NK-92 (cell line): Measurements from ENCODE around the gene ZSCAN12.
"Not testable (repeated sequence)": the region's sequence is repeated elsewhere in the genome, so short reads cannot be mapped to it uniquely, and the experiment has no call there.

Source experiments
- DNase-seq: peaks from one replicate; lab custom pipeline; 2025; ENCODE audit not compliant: unreplicated experiment; lab: John Stamatoyannopoulos, UW

ZSCAN12 gene

DNA sequence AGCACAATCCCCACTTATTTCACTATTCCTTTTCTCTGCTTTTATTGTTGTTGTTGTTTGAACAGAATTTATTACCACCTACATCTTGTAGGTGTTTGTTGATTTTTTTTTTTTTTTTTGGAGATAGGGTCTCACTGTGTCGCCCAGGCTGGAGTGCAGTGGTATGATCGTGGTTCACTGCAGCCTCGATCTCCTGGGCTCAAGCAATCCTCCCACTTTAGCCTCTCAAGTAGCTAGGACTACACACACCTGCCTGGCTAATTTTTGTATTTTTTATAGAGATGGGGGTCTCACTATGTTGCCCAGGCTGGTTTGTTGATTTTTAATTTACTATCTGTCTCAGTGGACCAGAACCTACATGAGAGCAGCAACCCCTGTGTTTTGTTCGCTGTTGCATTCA, 3.6 kb downstream of the ZSCAN12 start:
- no peak for DNase-seq

DNA sequence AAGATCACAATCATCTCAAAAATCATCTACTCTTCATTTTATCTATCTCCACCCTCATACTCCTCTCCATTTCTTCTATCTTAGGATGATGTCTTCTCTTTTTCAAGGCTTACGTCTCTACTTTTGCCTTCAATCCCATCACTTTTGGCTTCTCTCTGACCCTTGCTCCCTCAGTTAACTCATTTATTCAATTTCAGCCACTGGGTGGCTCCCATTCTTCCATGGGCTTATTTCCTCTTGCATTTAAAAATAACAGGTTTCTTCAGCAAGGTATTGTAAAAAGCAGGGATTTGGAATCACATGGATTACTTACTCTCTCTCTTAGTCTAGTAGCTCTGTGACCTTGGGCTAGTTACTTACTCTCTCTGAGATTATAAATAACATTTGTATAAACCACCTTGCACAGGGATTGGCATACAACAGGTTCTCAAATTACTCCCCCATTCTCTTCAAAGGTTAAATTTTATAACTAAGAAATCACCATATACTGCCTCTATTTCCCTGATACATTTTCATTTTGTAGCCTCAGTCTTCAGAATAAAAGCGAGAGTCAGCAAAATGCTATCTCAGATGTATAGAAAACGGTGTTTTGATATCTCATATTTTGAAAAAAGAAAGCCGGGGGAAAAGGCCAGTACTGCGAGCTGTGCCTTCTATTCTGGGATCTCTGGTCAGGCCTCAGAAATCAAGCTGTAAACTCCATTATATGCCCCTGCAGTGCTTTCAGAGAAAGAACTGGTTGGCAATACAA, 5.5 kb downstream of the ZSCAN12 start:
- DNase-seq: no peak

DNA sequence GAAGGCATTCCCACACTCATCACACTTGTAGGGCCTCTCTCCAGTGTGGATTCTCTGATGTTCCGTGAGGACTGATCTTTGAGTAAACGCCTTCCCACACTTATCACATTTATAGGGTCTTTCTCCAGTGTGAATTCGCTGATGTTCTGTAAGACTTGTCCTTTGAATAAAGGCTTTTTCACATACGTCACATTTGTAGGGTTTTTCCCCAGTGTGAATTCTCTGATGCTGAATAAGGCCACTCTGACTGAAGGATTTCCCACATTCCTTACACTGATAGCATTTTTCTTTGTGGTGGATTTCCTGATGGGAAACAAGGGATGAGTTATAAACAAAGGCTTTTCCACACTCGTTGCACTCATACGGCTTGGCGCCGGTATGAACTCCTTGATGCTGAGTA, 8.9 kb downstream of the ZSCAN12 start:
- no peak for DNase-seq

DNA sequence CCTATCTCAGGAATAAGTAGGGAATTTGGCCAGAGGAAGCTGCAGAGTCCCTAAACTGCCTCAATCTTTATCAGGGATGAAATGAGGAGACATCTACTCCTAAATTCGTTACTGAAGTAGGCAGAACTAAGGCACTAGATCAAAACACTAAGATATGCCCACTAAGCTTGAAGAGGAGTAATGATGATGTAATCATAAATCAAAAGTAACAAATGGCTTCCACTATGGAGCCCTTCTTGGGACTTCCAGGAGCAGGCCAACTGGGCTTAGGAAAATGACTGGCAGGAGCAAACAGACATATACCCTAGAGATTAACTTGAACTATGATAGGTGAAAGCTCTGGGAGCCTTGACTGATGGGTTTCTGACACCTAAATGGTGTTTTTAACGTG, 15.4 kb downstream of the ZSCAN12 start:
- no peak for DNase-seq

DNA sequence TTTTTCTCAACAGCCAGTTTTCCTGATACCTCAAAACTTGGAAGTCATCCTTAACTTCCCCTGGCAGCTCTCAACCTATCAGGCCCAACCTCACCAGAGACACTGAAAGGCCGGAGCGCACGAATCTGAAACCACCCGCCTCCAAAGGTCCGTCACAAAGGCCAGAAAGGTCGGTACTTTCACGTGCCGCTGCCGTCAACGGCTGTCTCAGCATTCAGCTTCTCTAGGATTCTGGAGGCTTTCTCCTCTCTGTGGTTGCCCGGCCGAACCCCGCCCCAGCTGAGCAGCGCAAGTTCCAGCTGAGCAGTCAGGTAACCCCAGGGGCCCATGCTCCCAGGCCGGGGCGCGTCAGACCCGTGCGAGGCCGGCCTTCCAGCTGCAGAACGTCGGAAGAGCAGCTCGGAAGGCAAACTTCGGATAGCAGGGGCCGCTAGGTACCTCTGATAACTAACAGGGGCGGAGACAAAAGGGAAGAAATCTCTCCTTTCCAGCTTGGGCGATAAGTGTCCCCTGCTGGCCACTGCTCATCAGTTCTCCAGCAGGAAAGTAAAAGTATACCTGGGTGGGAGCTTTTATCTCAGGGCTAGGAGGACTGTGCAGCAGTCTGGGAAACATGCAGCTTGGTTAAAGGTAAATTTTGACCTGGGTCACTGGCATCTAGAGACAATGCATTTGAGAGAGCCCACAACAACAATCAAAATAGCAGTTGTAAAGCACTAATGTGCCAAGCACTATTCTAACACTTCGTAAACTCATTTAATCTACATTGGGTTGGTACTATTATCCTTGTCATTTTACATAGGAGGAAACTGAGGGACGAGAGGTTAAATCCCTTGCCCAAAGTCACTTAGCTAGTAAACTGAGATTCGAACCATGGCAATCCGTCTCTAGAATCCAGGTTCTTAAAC, 16.1 kb downstream of the ZSCAN12 start:
- no peak for DNase-seq

DNA sequence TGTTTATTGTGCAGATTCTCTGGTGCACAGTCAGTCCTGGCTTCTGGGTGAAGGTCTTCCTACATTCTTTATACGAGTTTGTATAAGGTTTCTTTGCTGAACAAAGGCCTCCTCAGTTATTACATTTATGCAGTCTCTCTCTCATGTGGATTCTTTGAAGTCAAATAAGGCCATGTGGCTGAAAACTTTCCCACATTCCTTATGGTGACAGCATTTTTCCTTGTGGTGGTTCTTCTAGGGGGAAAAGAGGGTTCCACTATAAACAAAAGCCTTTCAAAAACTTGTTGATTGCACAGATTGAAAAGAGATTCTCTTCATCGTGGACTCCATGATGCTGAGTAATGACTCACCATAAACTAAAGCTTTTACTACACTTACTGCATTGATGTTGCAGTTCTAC, 19.2 kb downstream of the ZSCAN12 start:
- DNase-seq: no peak

DNA sequence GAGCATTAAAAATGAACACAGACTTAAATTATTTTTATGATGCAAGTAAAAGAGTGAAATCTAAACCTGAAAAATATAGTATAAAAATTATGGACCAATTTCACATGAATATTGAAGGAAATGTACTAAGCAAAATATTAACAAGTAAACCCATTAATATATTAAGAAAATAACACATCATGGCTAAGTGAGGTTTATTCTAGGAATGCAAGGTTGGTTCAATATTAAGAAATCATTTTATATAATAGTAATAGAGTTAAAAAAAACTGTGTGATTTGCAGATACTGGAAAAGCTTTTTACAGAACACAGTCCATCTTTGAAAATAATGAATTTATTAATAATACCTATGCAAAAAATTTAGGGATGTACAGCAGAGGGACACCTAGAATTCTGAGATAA, 20.9 kb downstream of the ZSCAN12 start:
- no peak for DNase-seq

DNA sequence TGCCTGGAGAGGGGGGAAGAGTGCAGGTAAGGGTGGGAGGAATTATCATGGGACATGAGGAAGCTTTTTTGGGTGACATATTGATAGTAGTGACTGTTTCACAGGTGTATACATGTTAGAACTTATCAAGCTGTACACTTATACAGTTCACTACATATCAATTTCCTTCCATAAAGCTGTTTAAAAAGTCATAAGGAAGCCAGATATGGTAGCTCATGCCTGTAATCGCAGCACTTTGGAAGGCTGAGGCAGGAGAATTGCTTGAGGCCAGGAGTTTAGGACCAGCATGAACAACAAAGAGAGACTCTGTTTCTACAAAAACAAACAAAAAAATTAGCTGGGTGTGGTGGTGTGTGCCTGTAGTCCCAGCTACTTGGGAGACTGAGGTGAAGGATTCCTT, 21.7 kb downstream of the ZSCAN12 start:
- no peak for DNase-seq

DNA sequence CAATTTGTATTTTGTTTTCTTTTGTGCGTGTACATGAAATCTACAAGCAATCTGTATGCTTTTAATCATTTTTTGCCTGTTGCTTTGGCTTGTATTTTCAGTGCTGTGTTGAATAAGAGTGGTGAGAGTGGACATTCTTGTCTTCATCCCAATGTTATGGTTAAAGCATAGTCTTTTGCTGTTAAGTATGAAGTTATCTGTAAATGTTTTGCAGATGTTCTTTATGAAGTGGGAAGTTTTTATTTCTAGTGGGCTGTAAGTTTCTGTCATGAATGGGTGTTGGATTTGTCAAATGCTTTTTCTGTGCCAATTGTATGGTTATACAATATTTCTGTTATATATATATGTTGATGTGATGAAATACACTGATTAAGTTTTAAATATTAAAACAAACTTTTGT, 25.6 kb downstream of the ZSCAN12 start:
- DNase-seq: no peak

DNA sequence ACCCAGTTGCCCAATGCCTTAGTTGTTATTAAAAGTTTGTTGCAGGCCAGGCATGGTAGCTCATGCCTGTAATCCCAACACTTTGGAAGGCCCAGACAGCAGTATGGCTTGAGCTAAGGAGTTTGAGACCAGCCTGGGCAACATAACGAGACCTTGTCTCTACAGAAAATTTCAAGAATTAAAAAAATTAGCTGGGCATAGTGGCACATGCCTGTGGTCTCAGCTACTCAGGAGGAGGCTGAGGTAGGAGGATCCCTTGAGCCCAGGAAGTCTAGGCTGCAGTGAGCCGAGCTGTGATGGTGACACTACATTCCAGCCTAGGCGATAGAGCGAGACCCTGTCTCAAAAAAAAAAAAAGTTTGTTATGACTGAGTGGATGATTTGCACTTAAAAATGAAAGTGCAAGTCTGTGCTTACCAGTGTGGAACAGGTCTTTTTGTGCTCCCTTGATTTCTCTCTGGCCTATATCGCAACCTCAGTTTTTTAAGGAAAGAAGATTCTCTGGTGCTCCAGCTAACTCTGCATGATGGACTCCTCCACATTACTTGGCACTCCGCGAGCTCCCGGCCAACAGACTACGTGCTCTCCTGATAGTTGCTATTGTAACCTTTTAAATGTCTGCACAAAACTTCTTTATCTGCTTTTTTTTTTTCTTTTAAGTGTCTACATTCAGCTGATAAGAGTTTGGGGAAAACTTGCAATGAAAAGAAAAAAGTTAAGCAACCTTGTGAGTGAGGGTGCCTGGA, 27.7 kb downstream of the ZSCAN12 start:
- DNase-seq: no peak

DNA sequence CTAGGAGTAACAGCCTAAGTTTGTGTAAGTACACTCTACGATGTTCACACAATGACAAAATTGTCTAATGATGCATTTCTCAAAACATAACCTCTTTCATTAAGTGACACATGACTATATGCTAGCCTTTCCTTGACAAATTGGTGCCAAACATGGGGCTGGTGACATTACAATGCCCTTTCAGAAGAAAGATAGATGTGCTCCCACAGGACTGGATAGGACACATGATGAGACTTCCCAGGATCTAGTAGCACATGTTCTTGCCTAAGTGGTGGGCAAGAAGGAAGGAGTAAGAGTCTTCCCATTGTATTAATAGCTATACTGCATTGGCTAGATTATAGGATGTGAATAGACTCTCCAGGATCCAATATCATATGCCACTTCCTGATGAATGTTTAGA, 28.3 kb downstream of the ZSCAN12 start:
- no peak for DNase-seq

DNA sequence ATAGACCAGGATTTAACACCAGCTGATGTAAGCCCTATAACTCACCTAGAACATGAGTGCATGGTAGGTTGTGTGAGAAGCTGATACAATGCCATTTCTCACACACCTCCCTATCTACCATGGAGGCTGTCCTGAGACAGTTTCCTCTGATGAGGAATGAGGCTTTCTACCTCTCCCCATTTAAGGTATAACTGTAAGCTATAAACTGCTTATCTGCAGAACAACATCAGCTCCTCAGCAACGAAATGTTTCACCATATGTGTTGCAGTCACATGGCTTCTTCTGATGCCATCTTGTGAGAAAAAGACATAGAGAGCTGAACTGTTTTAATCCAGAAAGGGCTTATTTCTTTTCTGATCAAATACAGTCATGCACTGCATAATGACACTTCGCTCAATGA, 29.1 kb downstream of the ZSCAN12 start:
- no peak for DNase-seq

DNA sequence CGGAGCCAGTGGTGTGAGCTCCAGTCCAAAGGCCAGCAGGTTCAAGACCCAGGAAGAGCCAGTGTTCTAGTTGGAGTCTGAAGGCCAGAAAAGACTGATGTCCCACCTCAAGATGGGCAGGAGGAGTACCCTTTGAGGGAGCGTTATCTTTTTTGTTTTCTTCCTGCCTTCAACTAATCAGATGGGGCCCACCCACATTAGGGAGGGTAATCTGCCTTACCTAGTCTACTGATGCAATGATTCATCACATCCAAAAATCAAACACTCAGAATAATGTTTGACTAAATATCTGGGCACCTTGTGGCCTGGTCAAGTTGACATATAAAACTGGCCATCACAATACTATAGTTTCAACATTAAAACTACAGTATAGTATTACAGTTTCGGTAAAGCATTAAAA, 30.1 kb downstream of the ZSCAN12 start:
- no peak for DNase-seq

DNA sequence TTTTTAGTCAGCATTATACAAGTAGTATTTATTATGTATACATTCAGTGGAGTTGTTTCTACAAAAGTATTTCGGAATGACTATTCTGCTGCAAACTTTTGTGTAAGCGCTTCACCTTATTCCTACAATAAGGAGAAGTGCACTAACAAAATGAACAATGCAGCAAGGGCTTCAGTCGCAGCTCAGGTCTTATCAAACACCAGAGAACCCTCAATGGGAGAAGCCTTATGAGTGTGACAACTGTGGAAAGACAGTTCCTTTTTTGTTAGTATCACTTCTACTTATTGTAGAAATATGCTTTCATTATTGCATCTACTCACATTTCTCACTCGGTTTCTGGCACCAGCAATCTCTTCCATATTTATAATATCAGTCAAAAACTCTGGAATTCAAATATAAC, 31.0 kb downstream of the ZSCAN12 start:
- DNase-seq: no peak

DNA sequence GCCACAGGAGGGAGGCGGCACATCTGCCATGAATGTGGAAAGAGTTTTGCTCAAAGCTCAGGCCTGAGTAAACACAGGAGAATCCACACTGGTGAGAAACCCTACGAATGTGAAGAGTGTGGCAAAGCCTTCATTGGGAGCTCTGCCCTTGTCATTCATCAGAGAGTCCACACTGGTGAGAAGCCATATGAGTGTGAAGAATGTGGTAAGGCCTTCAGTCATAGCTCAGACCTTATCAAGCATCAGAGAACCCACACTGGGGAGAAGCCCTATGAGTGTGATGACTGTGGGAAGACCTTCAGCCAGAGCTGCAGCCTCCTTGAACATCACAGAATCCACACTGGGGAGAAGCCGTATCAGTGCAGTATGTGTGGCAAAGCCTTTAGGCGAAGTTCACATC, 34.0 kb downstream of the ZSCAN12 start:
- DNase-seq: not testable (repeated sequence)

DNA sequence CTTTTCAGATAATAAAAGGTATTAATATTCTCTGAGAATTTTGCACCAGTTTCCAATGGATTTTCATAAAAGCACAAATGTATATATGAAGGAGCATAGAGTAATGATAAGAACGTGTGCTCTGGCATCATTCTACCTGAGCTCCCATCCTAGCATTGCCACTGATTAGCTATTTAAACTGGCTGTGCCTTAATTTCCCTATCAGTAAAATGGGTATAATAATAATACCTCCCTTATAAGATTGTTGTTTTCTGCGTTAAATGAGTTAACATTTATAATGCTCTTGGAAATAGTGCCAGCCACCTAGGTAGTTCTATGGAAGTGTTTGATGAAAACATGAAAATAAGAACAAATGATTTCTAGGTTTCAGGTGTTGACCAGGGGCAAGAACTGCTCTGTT, 38.6 kb downstream of the ZSCAN12 start:
- no peak for DNase-seq

DNA sequence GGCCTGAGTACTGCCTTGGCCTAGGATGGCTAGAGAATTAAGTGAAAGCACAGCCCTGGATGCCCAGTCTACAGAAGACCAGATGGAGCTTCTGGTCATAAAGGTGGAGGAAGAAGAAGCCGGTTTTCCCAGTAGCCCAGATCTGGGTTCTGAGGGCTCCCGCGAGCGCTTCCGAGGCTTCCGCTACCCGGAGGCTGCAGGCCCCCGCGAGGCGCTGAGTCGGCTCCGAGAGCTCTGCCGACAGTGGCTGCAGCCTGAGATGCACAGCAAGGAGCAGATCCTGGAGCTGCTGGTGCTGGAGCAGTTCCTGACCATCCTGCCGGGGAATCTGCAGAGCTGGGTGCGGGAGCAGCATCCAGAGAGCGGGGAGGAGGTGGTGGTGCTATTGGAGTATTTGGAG, 40.0 kb downstream of the ZSCAN12 start:
- not testable (repeated sequence) for DNase-seq

DNA sequence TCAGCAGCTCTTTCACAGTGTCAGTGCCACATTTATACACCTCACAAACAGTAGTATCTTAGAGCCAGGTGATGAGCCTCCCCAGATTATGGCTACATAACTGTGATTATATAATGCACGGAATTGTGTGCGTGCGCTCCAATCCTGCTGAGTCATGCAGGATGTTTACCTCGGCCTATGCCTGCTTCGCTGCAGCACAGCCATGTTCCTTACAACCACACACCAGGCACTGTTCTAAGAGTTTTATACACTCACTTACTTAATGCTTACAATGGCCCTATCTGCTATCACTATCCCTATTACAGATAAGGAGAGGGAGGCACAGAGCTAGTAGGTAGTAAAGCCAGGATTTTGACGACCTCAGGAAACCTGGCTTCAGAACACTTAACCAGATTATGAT, 42.5 kb downstream of the ZSCAN12 start:
- DNase-seq: no peak

DNA sequence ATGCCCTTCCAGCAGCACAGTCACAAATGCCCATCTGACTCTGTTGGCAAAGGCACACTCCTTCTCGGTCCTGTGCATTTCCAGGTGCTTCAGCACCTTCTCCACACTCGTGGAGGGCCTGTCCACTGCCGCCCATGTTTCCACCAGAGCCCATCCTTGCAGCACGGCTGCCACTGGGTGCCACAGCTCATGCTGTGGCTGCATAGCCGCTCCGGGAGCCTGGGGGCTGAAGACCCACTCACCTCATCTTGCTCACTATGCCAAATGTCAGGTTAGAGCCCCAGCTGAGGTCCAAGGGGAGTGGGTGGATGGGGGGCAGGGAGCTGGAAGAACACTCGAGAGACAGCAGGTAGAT, 42.9 kb downstream of the ZSCAN12 start:
- DNase-seq: no peak

DNA sequence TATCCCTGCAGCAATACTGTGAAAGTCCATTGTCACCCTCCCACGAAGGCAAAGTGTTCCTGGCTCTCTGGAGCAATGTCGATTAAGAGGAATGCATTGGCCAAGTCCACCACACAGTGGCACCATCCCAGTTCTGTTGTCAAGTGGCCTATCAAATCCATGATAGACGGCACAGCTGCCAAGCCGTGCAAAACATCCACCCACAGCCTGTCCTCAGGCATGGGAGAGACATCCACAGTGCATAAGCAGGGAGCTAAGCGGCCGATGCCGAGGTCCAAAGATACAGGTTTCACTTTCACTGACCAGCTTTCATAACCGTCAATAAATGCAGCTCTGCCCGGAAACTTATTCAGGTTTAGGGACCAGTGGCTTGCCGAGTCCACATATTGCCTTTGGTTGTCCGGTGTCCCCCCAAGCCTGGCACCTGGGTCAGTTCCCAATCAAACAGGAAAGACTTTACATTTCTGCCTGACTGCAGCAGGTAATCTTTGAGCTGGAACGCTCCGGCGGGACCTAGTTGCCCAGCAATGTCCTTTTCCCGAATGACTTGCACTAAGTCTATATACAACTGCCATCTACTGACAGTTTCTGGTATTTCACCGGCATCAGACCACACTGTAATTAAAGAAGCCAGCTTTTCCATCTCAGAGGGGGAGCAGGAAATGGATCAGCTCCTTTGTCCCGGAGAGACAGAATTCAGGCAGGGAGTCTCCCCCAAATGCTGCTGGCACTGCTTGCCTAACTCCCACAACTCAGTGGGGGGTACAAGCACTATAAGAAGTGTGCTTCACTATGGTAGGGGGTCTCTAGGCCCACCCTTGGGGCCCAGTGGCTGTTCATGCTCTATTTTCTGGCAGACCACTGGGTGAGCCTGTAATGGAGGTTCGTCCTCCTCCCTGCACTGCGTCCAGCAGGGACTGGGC, 43.5 kb downstream of the ZSCAN12 start:
- DNase-seq: no peak
